Esophagus squamous epithelium (tissue), 5 donors: ENCODE measurements around the gene SUOX. TPM values are rescaled to one million over a fixed set of nuclear protein-coding genes. Genes with fewer than 3 reads are reported as not detected.

Experiments used
- DNase-seq: peaks from one replicate; lab custom pipeline; 2025; lab: John Stamatoyannopoulos, UW
- H3K27ac ChIP-seq, 4 donors: fragments of 200-600 bp; sonication (generic); one replicate each; pipeline ENCODE4 v1.5.1; 2016 to 2019; ENCODE audit warnings: mild to moderate bottlenecking in 1 of 4
- H3K27me3 ChIP-seq, 4 donors: fragments of 200-600 bp; sonication (generic); 1 replicate in 3 of 4; 2 replicates in 1 of 4; pipeline versions ENCODE4 v1.5.1 to v1.6.0; 2017 to 2021; ENCODE audit warnings: antibody characterized with exemption in 1 of 4
- H3K36me3 ChIP-seq, 3 donors: fragments of 200-600 bp; sonication (generic); one replicate each; pipeline ENCODE4 v1.5.1; 2016 to 2019
- H3K4me1 ChIP-seq, 3 donors: fragments of 200-600 bp; sonication (generic); one replicate each; pipeline ENCODE4 v1.5.1; 2017 to 2019
- H3K4me3 ChIP-seq, 4 donors: fragments of 200-600 bp; sonication (generic); 1 replicate in 3 of 4; 2 replicates in 1 of 4; pipeline ENCODE4 v1.5.1; 2016 to 2019; ENCODE audit warnings: mild to moderate bottlenecking in 2 of 4, moderate library complexity in 1 of 4
- H3K9me3 ChIP-seq, 3 donors: fragments of 200-600 bp; sonication (generic); one replicate each; pipeline ENCODE4 v1.5.1; 2016 to 2019
- CTCF ChIP-seq, 6 experiments: fragments of 450-650 bp in 4 of 6; fragments of 200-600 bp in 2 of 6; sonication (generic) in 2 of 6; IDR thresholded peaks; one replicate each; pipeline ENCODE4 v1.5.1; 2016 to 2019; ENCODE audit warnings: antibody characterized with exemption in 6 of 6, mild to moderate bottlenecking in 4 of 6, moderate library complexity in 4 of 6
- POLR2A ChIP-seq, 4 donors: fragments of 450-650 bp; IDR thresholded peaks; one replicate each; pipeline ENCODE4 v1.6.1; 2017; ENCODE audit warnings: antibody characterized with exemption in 4 of 4, mild to moderate bottlenecking in 4 of 4, moderate library complexity in 3 of 4
- WGBS, 2 donors: methylation state at CpG; one replicate each; pipeline ENCODE4 v1.1.5; 2018; 5-methylcytosine and 5-hydroxymethylcytosine counted together
- intact Hi-C: fragments of 100-400 bp; cut with DNase I; formaldehyde crosslinking; loops from one replicate; pipeline ENCODE4 v1.15.0; 2022
- total RNA-seq, 4 donors: library from RNA; depleted of rRNA; stranded (reverse); fragments of >200 nt; gene quantifications; one replicate each; pipeline ENCODE4 v1.1.0, GENCODE V29; 2016
- donor health status: DM: yes; HTN: yes; CAD: no.

The SUOX gene
- total RNA-seq, 4 donors from 2014 or later = 16.0 to 30.0 (median 18.5) TPM

GRCh38 chr12:56011509-56012090, 14.5 kb downstream of the SUOX start:
- WGBS, 2 donors = 88% methylated on average over 2 of the region's 2 CpGs

GRCh38 chr12:56013482-56013881, 16.4 kb downstream of the SUOX start:
- intact Hi-C loops = no loop called here
- WGBS, 2 donors = 72 to 81% methylated on average over 3 to 5 of the region's 5 CpGs
- no peak for TF ChIP-seq CTCF (IDR thresholded peaks at IDR 0.05)
- Histone ChIP-seq H3K36me3 (peaks cover 0 to 8% (median 0%) of the 10 kb centered on the region in 3 donors), H3K9me3 (no peaks in the 10 kb centered on the region), H3K4me3 (no peak overlapping the region), H3K4me1 (peaks cover 0 to 29% (median 0%) of the 10 kb centered on the region in 3 donors), H3K27me3 (no peaks in the 10 kb centered on the region), H3K27ac (peak overlapping the region in 1 of 4 donors; percentile 38)
- DNase-seq = no peak

More at GRCh38 chr12:56011509-56012090, 14.5 kb downstream of the SUOX start:
- no peaks in the 10 kb centered on the region for H3K9me3 ChIP-seq
- no peak for TF ChIP-seq POLR2A (IDR thresholded peaks at IDR 0.05)
- no peak overlapping the region for H3K4me3 ChIP-seq
- DNase-seq = no peak
- H3K36me3 ChIP-seq = no peaks in the 10 kb centered on the region
- intact Hi-C loops = no loop called here
- H3K4me1 ChIP-seq = peaks cover 0 to 43% (median 2%) of the 10 kb centered on the region in 3 donors
- no peaks in the 10 kb centered on the region for H3K27me3 ChIP-seq
- no peak overlapping the region for H3K27ac ChIP-seq

- intact Hi-C loops = no loop called here
- Histone ChIP-seq H3K27me3 (no peaks in the 10 kb centered on the region), H3K9me3 (no peaks in the 10 kb centered on the region), H3K4me3 (no peak overlapping the region), H3K36me3 (peaks cover 0 to 15% (median 0%) of the 10 kb centered on the region in 3 donors), H3K4me1 (peaks cover 0 to 26% (median 0%) of the 10 kb centered on the region in 3 donors), H3K27ac (peak overlapping the region in 1 of 4 donors; percentile 38)
- 51 to 56% methylated on average over 2 of the region's 2 CpGs for WGBS, 2 donors
- TF ChIP-seq CTCF (IDR thresholded peaks at IDR 0.05) (no peak), POLR2A (IDR thresholded peaks at IDR 0.05) (no peak)
- DNase-seq = no peak
Measured at GRCh38 chr12:56014205-56014604, 17.1 kb downstream of the SUOX start.

GRCh38 chr12:56017181-56017580, 20.1 kb downstream of the SUOX start:
- H3K36me3 ChIP-seq = peaks cover 0 to 19% (median 0%) of the 10 kb centered on the region in 3 donors
- no peak for DNase-seq
- intact Hi-C loops = no loop called here
- TF ChIP-seq POLR2A (IDR thresholded peaks at IDR 0.05) = no peak
- TF ChIP-seq CTCF (IDR thresholded peaks at IDR 0.05) = no peak
- no peaks in the 10 kb centered on the region for H3K27me3 ChIP-seq
- H3K9me3 ChIP-seq = no peaks in the 10 kb centered on the region
- no peak overlapping the region for H3K27ac ChIP-seq
- H3K4me3 ChIP-seq = no peak overlapping the region
- peaks cover 11 to 49% (median 11%) of the 10 kb centered on the region in 3 donors for H3K4me1 ChIP-seq
- 84 to 87% methylated on average over 4 of the region's 4 CpGs for WGBS, 2 donors

GRCh38 chr12:56018356-56018755, 21.3 kb downstream of the SUOX start:
- Histone ChIP-seq H3K4me3 (no peak overlapping the region), H3K27me3 (no peaks in the 10 kb centered on the region), H3K4me1 (peaks cover 12 to 48% (median 12%) of the 10 kb centered on the region in 3 donors), H3K36me3 (peaks cover 0 to 19% (median 0%) of the 10 kb centered on the region in 3 donors), H3K9me3 (no peaks in the 10 kb centered on the region), H3K27ac (no peak overlapping the region)
- no peak for DNase-seq
- no peak for TF ChIP-seq POLR2A (IDR thresholded peaks at IDR 0.05)
- no peak for TF ChIP-seq CTCF (IDR thresholded peaks at IDR 0.05)
- 100% methylated on average over 1 of the region's 1 CpG for WGBS, 2 donors
- intact Hi-C loops = no loop called here
